GM18505 (cell line): ENCODE results near the gene ID4.

Source experiments
- ATAC-seq: cut with Tn5 transposase; IDR thresholded peaks from one replicate; pipeline ENCODE4 v1.9.1; 2021; ENCODE audit not compliant: unreplicated experiment
- POLR2A ChIP-seq: IDR thresholded peaks from 4 replicates; pipeline ENCODE4 v1.6.1; 2011; ENCODE audit warnings: borderline replicate concordance; ENCODE audit not compliant: insufficient read depth, insufficient read length; ENCODE audit errors: extremely low read depth

Gene ID4

GRCh38 chr6:19860235-19860877 lies 23.2 kb downstream of the ID4 start:
- TF ChIP-seq POLR2A = no peak
- ATAC-seq = no peak

DNA sequence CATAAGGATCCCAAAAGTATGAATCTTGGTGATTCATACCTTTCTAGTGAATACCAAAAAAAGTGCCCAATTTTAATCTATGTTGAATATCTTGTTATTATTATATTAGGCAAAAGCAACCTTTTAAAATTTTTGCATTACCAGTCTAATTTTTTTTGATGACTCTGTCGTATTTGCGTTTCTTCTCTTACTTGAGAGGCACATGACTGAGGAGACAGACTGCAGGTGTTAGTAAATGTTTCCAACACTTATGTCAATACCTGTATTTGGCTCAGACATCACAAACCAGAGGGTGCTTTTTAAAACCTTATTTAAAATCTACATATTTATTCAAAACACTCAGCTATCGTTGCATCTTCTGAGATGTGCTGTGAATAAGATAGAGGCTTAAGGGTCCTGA lies 27.1 kb downstream of the ID4 start:
- TF ChIP-seq POLR2A = no peak
- no peak for ATAC-seq

DNA sequence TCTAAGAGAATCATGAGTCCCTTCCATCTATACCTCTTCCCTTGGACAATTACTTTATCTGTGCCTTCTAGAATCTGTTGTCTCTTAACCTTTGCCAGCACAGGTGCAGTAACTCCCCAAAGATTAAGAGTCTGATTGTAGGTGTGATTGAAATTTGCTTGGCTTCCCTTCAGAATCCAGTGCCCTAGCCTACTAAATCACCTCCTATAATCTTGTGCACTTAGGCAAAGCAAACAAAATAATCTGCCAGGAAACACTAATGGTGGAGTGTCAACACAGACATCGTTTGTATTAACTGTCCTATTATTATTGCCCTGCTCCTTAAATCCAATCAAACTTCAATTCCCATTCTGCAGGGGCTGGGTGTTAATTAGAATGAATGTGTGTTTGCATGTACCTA lies 28.0 kb downstream of the ID4 start:
- no peak for ATAC-seq

GRCh38 chr6:19866173-19866984 lies 29.2 kb downstream of the ID4 start:
- no peak for TF ChIP-seq POLR2A
- no peak for ATAC-seq

More for the DNA sequence above, 28.0 kb downstream of the ID4 start:
- TF ChIP-seq POLR2A = no peak

GRCh38 chr6:19866985-19867627 lies 29.9 kb downstream of the ID4 start:
- no peak for ATAC-seq
- no peak for TF ChIP-seq POLR2A

DNA sequence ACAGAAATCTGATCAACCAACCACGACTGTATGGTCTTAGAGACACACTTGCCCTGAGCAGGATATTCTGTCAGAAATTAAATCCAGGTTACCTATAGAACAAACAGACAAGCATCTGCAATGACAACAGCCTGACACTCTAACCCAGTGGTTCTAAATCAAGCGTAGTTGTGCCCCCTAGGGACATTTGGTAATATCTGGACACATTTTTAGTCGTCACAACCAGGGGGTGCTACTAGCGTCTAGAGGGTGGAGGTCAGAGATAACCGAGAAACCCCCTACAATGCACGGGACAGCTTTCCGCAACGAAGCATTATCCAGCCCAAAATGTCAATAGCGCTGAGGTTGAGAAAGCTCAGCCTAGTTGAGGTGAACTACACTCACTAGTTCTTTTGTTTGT lies 32.3 kb downstream of the ID4 start:
- no peak for ATAC-seq
- no peak for TF ChIP-seq POLR2A

- no peak for TF ChIP-seq POLR2A
- ATAC-seq = no peak
These were observed 33.2 kb downstream of the ID4 start for GRCh38 chr6:19870322-19870721.

GRCh38 chr6:19873031-19873430 lies 35.9 kb downstream of the ID4 start:
- no peak for ATAC-seq
- no peak for TF ChIP-seq POLR2A

- TF ChIP-seq POLR2A = no peak
- ATAC-seq = no peak
These were observed 39.5 kb downstream of the ID4 start for GRCh38 chr6:19876672-19877071.

DNA sequence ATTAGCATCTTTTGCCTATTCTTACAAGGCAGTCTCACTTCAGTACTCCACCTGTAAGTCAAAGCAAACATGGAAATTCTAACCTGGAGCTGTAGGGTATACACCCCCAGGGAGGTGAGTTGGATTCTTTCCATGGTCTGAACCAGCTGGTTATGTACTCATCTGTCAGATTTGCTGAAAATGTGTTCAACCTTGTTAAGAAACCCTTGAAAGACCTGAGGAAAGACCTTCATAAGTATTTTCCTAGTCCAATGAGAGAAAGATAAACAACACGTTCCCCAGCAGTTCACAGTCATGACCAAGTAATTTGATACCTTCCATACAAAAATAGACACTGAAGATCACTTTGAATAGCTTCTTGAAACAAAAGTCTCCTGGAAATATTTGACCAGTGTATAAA lies 42.5 kb downstream of the ID4 start:
- ATAC-seq = no peak
- TF ChIP-seq POLR2A = no peak

DNA sequence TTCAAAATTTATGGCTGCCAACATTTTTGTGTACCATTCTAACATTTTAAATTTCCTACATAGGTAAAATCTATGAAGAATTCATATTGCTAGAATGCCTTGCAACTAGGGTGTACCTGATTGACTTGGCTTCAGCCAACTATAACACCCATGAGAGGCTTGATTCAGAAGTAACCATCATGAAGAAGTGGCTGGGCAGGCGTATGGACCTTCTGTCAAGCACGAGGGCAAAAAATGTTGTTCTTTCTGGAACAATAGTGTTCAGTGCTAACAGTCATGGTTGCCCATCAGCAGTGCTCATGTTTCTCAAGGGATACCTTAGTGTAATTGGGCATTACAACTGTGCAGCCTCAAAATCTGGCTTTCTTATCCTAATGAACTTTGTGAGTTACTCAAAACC lies 42.9 kb downstream of the ID4 start:
- no peak for ATAC-seq
- no peak for TF ChIP-seq POLR2A

GRCh38 chr6:19891451-19891850 lies 54.3 kb downstream of the ID4 start:
- ATAC-seq = no peak

More at GRCh38 chr6:19891451-19891850, 54.3 kb downstream of the ID4 start:
- TF ChIP-seq POLR2A = no peak
